Natural killer cell (primary cell): Measurements from ENCODE around the gene HYDIN. TPM values are rescaled to one million over a fixed set of nuclear protein-coding genes. Genes with fewer than 3 reads are reported as not detected.

ENCODE experiments used
- ATAC-seq, 3 donors: fragments of 150-1000 bp in 2 of 3; fragments of 200-7000 bp in 1 of 3; cut with Tn5 transposase; 1 replicate in 1 of 3; 2 replicates in 2 of 3; pipeline ENCODE4 v1.10.0; 2021; ENCODE audit warnings: mild to moderate bottlenecking in 2 of 3, moderate library complexity in 2 of 3
- DNase-seq, 2 donors: peaks; one replicate each; pipeline versions ENCODE4 v3.0.0 to v3.0.0-alpha.2; 2013 to 2021; ENCODE audit warnings: mixed read lengths in 1 of 2
- H3K27ac ChIP-seq: one replicate; pipeline ENCODE4 v1.5.1; 2013; ENCODE audit warnings: mild to moderate bottlenecking, low read length
- H3K27me3 ChIP-seq: one replicate; pipeline ENCODE4 v1.6.1; 2013; ENCODE audit warnings: low read length; ENCODE audit not compliant: control insufficient read depth, insufficient read depth
- H3K36me3 ChIP-seq: one replicate; pipeline ENCODE4 v1.6.1; 2013; ENCODE audit warnings: low read length; ENCODE audit not compliant: control insufficient read depth, insufficient read depth
- H3K4me1 ChIP-seq: one replicate; pipeline ENCODE4 v1.6.1; 2013; ENCODE audit warnings: low read length; ENCODE audit not compliant: control insufficient read depth, insufficient read depth
- H3K4me3 ChIP-seq: one replicate; pipeline ENCODE4 v1.5.1; 2013; ENCODE audit warnings: low read length
- H3K9me3 ChIP-seq: one replicate; pipeline ENCODE4 v1.6.1; 2013; ENCODE audit warnings: low read length; ENCODE audit not compliant: control insufficient read depth, insufficient read depth
- H3K27ac Mint-ChIP-seq, 2 donors: one replicate each; pipeline ENCODE4 v1.8.0; 2022; ENCODE audit warnings: mild to moderate bottlenecking in 2 of 2, mixed read lengths in 2 of 2, moderate library complexity in 1 of 2
- H3K27me3 Mint-ChIP-seq, 2 donors: one replicate each; pipeline ENCODE4 v1.8.0; 2022; ENCODE audit warnings: low read depth in 2 of 2, mixed read lengths in 2 of 2
- H3K36me3 Mint-ChIP-seq: one replicate; pipeline ENCODE4 v1.8.0; 2022; ENCODE audit warnings: mixed read lengths
- H3K4me1 Mint-ChIP-seq, 2 donors: one replicate each; pipeline ENCODE4 v1.8.0; 2022; ENCODE audit warnings: mixed read lengths in 2 of 2
- H3K4me3 Mint-ChIP-seq: one replicate; pipeline ENCODE4 v1.8.0; 2022; ENCODE audit warnings: mild to moderate bottlenecking, moderate library complexity, mixed read lengths
- H3K9me3 Mint-ChIP-seq, 2 donors: one replicate each; pipeline ENCODE4 v1.8.0; 2022; ENCODE audit warnings: mixed read lengths in 2 of 2
- WGBS: methylation state at CpG from one replicate; pipeline ENCODE4 v1.1.7; 2013; ENCODE audit warnings: missing lambda C conversion rate; ENCODE audit not compliant: insufficient coverage; 5-methylcytosine and 5-hydroxymethylcytosine counted together
- intact Hi-C: fragments of 100-400 bp; cut with micrococcal nuclease; formaldehyde crosslinking; loops from one replicate; pipeline ENCODE4 v1.14.2; 2022
- total RNA-seq, 4 donors: library from RNA; stranded (reverse); fragments of 120-200 nt in 1 of 4; gene quantifications; one replicate each; pipeline versions ENCODE4 v1.2.3 to v1.2.4, GENCODE V29; 2013 to 2022
- TF ChIP-seq, protein P1 (sequence below): fragments of 200-600 bp; IDR thresholded peaks from one replicate; pipeline ENCODE4 v1.8.0; 2022; ENCODE audit warnings: antibody characterized with exemption

The HYDIN gene
- total RNA-seq, 3 donors from 2014 or later (not counting 1 experiment from before 2014, with no cell fraction given), result 0.43 to 1.1 (median 0.82) TPM

DNA sequence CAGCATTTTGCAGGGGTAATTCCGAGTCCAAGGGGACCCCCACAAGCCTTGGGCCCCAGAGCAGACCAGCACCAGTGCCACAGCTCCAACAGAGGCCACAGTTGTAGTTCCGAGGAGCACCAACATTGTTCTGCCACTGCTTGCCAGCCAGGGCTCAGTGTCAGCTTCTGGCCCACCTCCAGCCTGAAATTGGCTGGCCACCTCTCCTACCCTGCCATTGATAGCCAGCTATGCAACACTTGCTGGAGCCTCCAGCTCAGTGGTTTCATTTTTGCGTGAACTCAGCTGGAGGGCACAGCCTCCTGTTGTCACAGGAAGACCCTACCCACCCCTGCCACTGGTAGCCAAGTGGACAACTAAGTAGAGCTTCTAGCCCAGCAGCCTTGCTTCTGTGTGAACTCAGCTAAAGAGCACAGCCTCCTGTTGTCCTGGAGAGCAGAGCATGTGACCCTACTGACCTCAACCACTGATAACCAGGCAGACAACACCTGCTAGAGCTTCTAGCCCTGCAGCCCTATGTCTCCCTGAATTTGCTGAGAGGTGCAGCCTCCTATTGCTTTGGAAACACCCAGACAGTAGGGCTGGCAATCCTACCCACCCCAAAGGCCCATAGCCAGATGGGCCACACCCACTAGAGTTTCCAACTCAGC is 24.9 kb downstream of the HYDIN start:
- H3K4me3 ChIP-seq, result no peak overlapping the region
- H3K4me1 Mint-ChIP-seq, result no peaks in the 10 kb centered on the region
- peaks cover 14 to 19% of the 10 kb centered on the region in 2 donors for H3K9me3 Mint-ChIP-seq
- WGBS, result 79% methylated on average over 3 of the region's 3 CpGs
- peaks cover 28 to 65% of the 10 kb centered on the region in 2 donors for H3K27me3 Mint-ChIP-seq
- no peak for ATAC-seq
- DNase-seq, result no peak
- no peaks in the 10 kb centered on the region for H3K27me3 ChIP-seq
- no peaks in the 10 kb centered on the region for H3K9me3 ChIP-seq
- TF ChIP-seq, protein P1, sequence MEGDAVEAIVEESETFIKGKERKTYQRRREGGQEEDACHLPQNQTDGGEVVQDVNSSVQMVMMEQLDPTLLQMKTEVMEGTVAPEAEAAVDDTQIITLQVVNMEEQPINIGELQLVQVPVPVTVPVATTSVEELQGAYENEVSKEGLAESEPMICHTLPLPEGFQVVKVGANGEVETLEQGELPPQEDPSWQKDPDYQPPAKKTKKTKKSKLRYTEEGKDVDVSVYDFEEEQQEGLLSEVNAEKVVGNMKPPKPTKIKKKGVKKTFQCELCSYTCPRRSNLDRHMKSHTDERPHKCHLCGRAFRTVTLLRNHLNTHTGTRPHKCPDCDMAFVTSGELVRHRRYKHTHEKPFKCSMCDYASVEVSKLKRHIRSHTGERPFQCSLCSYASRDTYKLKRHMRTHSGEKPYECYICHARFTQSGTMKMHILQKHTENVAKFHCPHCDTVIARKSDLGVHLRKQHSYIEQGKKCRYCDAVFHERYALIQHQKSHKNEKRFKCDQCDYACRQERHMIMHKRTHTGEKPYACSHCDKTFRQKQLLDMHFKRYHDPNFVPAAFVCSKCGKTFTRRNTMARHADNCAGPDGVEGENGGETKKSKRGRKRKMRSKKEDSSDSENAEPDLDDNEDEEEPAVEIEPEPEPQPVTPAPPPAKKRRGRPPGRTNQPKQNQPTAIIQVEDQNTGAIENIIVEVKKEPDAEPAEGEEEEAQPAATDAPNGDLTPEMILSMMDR, result no peak
- no peak overlapping the region for H3K27ac Mint-ChIP-seq
- intact Hi-C loops, result no loop called here
- H3K36me3 Mint-ChIP-seq, result peaks cover 25% of the 10 kb centered on the region
- no peaks in the 10 kb centered on the region for H3K36me3 ChIP-seq
- H3K4me3 Mint-ChIP-seq, result no peak overlapping the region
- H3K4me1 ChIP-seq, result no peaks in the 10 kb centered on the region
- H3K27ac ChIP-seq, result no peak overlapping the region

DNA sequence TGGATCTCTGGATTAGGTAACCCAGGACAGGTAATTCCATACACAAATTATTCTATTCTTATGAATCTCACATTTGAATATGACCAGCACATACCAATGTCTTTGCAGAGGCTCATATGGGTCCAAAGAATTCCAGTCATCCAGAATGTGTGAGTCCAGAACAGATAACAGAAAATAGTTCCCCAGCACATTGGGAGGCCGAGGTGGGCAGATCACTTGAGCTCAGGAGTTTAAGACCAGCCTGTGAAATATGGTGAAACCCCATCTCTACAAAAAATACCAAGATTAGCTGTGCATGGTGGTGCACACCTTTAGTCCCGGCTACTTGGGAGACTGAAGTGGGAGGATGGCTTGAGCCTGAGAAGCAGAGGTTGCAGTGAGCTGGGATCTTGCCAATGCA is 26.9 kb downstream of the HYDIN start:
- no peak for ATAC-seq
- Histone ChIP-seq H3K27ac (no peak overlapping the region), H3K36me3 (no peaks in the 10 kb centered on the region), H3K27me3 (no peaks in the 10 kb centered on the region), H3K9me3 (no peaks in the 10 kb centered on the region), H3K4me1 (no peaks in the 10 kb centered on the region), H3K4me3 (no peak overlapping the region)
- Mint-ChIP-seq H3K27ac (no peak overlapping the region), H3K9me3 (peaks cover 14 to 19% of the 10 kb centered on the region in 2 donors), H3K4me3 (no peak overlapping the region), H3K36me3 (peaks cover 36% of the 10 kb centered on the region), H3K27me3 (peaks cover 29 to 78% of the 10 kb centered on the region in 2 donors), H3K4me1 (no peaks in the 10 kb centered on the region)
- intact Hi-C loops, result no loop called here
- no peak for DNase-seq
- WGBS, result 80% methylated on average over 1 of the region's 2 CpGs
- TF ChIP-seq, protein P1, result no peak

GRCh38 chr16:71201556-71201955 is 29.0 kb downstream of the HYDIN start:
- H3K4me3 Mint-ChIP-seq, result no peak overlapping the region
- H3K36me3 ChIP-seq, result no peaks in the 10 kb centered on the region
- DNase-seq, result no peak
- intact Hi-C loops, result no loop called here
- H3K27me3 ChIP-seq, result no peaks in the 10 kb centered on the region
- ATAC-seq, result no peak
- 48% methylated on average over 2 of the region's 2 CpGs for WGBS
- TF ChIP-seq, protein P1, result no peak
- peaks cover under 1 to 8% of the 10 kb centered on the region in 2 donors for H3K9me3 Mint-ChIP-seq
- H3K4me3 ChIP-seq, result no peak overlapping the region
- no peaks in the 10 kb centered on the region for H3K4me1 Mint-ChIP-seq
- H3K27ac Mint-ChIP-seq, result no peak overlapping the region
- no peaks in the 10 kb centered on the region for H3K4me1 ChIP-seq
- no peak overlapping the region for H3K27ac ChIP-seq
- H3K9me3 ChIP-seq, result no peaks in the 10 kb centered on the region
- H3K27me3 Mint-ChIP-seq, result peaks cover 17 to 76% of the 10 kb centered on the region in 2 donors
- peaks cover 22% of the 10 kb centered on the region for H3K36me3 Mint-ChIP-seq

DNA sequence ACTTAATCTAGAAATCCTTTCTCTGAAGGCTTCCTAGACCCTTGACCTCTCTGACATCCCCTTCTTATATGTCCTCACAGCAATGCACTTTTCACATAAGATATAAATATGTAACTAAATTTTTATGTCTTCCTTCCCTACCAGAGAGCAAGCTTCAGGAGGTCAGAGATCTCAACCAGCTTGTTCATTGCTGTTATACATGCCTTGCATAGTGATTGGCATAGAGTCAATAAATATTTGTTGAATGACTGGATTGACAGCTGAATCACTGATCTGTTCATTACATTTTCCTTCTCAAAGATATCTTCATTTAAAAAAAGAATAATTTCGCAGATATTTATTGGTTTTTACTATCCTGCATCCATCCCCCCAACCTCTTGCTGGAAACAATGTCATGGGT is 29.5 kb downstream of the HYDIN start:
- H3K4me1 Mint-ChIP-seq, result no peaks in the 10 kb centered on the region
- intact Hi-C loops, result no loop called here

More for the DNA sequence above, 29.5 kb downstream of the HYDIN start:
- ATAC-seq (no peak), DNase-seq (no peak)
- no peak overlapping the region for H3K4me3 ChIP-seq
- H3K27me3 ChIP-seq, result no peaks in the 10 kb centered on the region
- no peaks in the 10 kb centered on the region for H3K4me1 ChIP-seq
- TF ChIP-seq, protein P1, result no peak
- 73% methylated on average over 1 of the region's 1 CpG for WGBS
- H3K4me3 Mint-ChIP-seq, result no peak overlapping the region
- H3K36me3 Mint-ChIP-seq, result peaks cover 17% of the 10 kb centered on the region
- no peaks in the 10 kb centered on the region for H3K36me3 ChIP-seq
- H3K27ac ChIP-seq, result no peak overlapping the region
- peaks cover 0 to 3% of the 10 kb centered on the region in 2 donors for H3K9me3 Mint-ChIP-seq
- H3K27me3 Mint-ChIP-seq, result peaks cover 14 to 71% of the 10 kb centered on the region in 2 donors
- no peak overlapping the region for H3K27ac Mint-ChIP-seq
- no peaks in the 10 kb centered on the region for H3K9me3 ChIP-seq
